Measurements from ENCODE around the gene CERCAM. TPM values are rescaled to one million over a fixed set of nuclear protein-coding genes. Genes with fewer than 3 reads are reported as not detected.

The CERCAM gene
- total and polyA plus RNA-seq, 2 experiments from 2014 or later, result 2.7 to 7.9 TPM

GRCh38 chr9:128420060-128420650, 502 bp upstream of the CERCAM start:
- Histone ChIP-seq H3F3A (replicated peaks; ENCODE audit: low read depth) (peaks cover 12% of the 10 kb centered on the region; the same call in 1 of the 2 replicates), H3K4me1 (ENCODE audit: insufficient read depth) (peaks cover 15% of the 10 kb centered on the region; the same call in 1 of the 2 replicates), H3K79me2 (replicated peaks; ENCODE audit: insufficient read depth) (no peaks in the 10 kb centered on the region), H3K27me3 (ENCODE audit: insufficient read depth) (peaks cover 62% of the 10 kb centered on the region), H3K9me2 (ENCODE audit: insufficient read depth) (no peaks in the 10 kb centered on the region), H3K4me2 (peak overlapping the region; percentile 90), H2AFZ (peak overlapping the region; percentile 98), H3K4me3 (peak overlapping the region; percentile 83), H3K27ac (ENCODE audit: low read depth) (no peak overlapping the region), H4K20me1 (replicated peaks; ENCODE audit: insufficient read depth) (no peaks in the 10 kb centered on the region), H3K36me3 (ENCODE audit: insufficient read depth) (no peaks in the 10 kb centered on the region)
- Mint-ChIP-seq H3K36me3 (ENCODE audit: low read depth) (no peaks in the 10 kb centered on the region), H3K4me1 (peaks cover 19% of the 10 kb centered on the region), H3K27ac (no peak overlapping the region), H3K27me3 (ENCODE audit: insufficient read depth, low read depth, poor library complexity) (peaks cover 40% of the 10 kb centered on the region), H3K9me3 (no peaks in the 10 kb centered on the region), H3K4me3 (peak overlapping the region; percentile 66)
- ATAC-seq (peak; percentile 66), DNase-seq (ENCODE audit: low spot score) (peak; percentile 66)
- TF ChIP-seq STAT1 (IDR thresholded peaks at IDR 0.05; ENCODE audit: unreplicated experiment) (no peak), POLR2AphosphoS5 (IDR thresholded peaks at IDR 0.05; ENCODE audit: low read depth) (no peak), REST (IDR thresholded peaks at IDR 0.05; ENCODE audit: unreplicated experiment) (no peak), CREB1 (CRISPR knock-in tag; IDR thresholded peaks at IDR 0.05; ENCODE audit: low read depth) (0 out of 2 replicates have a peak, but pooled peaks have one; percentile 3), EZH2phosphoT487 (IDR thresholded peaks at IDR 0.05; ENCODE audit: unreplicated experiment) (no peak), EZH2 (IDR thresholded peaks at IDR 0.05; ENCODE audit: low read depth, unreplicated experiment) (no peak), NANOG (IDR thresholded peaks at IDR 0.05; ENCODE audit: borderline replicate concordance) (no peak), ZNF114 (CRISPR knock-in tag; IDR thresholded peaks at IDR 0.05) (no peak), JUNB (IDR thresholded peaks at IDR 0.05; ENCODE audit: unreplicated experiment) (no peak), ZNF331 (CRISPR knock-in tag; IDR thresholded peaks at IDR 0.05; ENCODE audit: low read depth) (no peak)
- TF ChIP-seq, protein P1, sequence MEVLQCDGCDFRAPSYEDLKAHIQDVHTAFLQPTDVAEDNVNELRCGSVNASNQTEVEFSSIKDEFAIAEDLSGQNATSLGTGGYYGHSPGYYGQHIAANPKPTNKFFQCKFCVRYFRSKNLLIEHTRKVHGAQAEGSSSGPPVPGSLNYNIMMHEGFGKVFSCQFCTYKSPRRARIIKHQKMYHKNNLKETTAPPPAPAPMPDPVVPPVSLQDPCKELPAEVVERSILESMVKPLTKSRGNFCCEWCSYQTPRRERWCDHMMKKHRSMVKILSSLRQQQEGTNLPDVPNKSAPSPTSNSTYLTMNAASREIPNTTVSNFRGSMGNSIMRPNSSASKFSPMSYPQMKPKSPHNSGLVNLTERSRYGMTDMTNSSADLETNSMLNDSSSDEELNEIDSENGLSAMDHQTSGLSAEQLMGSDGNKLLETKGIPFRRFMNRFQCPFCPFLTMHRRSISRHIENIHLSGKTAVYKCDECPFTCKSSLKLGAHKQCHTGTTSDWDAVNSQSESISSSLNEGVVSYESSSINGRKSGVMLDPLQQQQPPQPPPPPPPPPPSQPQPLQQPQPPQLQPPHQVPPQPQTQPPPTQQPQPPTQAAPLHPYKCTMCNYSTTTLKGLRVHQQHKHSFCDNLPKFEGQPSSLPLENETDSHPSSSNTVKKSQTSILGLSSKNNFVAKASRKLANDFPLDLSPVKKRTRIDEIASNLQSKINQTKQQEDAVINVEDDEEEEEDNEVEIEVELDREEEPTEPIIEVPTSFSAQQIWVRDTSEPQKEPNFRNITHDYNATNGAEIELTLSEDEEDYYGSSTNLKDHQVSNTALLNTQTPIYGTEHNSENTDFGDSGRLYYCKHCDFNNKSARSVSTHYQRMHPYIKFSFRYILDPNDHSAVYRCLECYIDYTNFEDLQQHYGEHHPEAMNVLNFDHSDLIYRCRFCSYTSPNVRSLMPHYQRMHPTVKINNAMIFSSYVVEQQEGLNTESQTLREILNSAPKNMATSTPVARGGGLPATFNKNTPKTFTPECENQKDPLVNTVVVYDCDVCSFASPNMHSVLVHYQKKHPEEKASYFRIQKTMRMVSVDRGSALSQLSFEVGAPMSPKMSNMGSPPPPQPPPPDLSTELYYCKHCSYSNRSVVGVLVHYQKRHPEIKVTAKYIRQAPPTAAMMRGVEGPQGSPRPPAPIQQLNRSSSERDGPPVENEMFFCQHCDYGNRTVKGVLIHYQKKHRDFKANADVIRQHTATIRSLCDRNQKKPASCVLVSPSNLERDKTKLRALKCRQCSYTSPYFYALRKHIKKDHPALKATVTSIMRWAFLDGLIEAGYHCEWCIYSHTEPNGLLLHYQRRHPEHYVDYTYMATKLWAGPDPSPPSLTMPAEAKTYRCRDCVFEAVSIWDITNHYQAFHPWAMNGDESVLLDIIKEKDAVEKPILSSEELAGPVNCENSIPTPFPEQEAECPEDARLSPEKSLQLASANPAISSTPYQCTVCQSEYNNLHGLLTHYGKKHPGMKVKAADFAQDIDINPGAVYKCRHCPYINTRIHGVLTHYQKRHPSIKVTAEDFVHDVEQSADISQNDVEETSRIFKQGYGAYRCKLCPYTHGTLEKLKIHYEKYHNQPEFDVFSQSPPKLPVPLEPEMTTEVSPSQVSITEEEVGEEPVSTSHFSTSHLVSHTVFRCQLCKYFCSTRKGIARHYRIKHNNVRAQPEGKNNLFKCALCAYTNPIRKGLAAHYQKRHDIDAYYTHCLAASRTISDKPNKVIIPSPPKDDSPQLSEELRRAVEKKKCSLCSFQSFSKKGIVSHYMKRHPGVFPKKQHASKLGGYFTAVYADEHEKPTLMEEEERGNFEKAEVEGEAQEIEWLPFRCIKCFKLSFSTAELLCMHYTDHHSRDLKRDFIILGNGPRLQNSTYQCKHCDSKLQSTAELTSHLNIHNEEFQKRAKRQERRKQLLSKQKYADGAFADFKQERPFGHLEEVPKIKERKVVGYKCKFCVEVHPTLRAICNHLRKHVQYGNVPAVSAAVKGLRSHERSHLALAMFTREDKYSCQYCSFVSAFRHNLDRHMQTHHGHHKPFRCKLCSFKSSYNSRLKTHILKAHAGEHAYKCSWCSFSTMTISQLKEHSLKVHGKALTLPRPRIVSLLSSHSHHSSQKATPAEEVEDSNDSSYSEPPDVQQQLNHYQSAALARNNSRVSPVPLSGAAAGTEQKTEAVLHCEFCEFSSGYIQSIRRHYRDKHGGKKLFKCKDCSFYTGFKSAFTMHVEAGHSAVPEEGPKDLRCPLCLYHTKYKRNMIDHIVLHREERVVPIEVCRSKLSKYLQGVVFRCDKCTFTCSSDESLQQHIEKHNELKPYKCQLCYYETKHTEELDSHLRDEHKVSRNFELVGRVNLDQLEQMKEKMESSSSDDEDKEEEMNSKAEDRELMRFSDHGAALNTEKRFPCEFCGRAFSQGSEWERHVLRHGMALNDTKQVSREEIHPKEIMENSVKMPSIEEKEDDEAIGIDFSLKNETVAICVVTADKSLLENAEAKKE (CRISPR knock-in tag; IDR thresholded peaks at IDR 0.05), result no peak
- TF ChIP-seq, protein P2, sequence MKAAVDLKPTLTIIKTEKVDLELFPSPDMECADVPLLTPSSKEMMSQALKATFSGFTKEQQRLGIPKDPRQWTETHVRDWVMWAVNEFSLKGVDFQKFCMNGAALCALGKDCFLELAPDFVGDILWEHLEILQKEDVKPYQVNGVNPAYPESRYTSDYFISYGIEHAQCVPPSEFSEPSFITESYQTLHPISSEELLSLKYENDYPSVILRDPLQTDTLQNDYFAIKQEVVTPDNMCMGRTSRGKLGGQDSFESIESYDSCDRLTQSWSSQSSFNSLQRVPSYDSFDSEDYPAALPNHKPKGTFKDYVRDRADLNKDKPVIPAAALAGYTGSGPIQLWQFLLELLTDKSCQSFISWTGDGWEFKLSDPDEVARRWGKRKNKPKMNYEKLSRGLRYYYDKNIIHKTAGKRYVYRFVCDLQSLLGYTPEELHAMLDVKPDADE (IDR thresholded peaks at IDR 0.05), result no peak
- TF ChIP-seq, protein P3, sequence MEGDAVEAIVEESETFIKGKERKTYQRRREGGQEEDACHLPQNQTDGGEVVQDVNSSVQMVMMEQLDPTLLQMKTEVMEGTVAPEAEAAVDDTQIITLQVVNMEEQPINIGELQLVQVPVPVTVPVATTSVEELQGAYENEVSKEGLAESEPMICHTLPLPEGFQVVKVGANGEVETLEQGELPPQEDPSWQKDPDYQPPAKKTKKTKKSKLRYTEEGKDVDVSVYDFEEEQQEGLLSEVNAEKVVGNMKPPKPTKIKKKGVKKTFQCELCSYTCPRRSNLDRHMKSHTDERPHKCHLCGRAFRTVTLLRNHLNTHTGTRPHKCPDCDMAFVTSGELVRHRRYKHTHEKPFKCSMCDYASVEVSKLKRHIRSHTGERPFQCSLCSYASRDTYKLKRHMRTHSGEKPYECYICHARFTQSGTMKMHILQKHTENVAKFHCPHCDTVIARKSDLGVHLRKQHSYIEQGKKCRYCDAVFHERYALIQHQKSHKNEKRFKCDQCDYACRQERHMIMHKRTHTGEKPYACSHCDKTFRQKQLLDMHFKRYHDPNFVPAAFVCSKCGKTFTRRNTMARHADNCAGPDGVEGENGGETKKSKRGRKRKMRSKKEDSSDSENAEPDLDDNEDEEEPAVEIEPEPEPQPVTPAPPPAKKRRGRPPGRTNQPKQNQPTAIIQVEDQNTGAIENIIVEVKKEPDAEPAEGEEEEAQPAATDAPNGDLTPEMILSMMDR (conservative IDR thresholded peaks at IDR 0.05; ENCODE audit: low read depth in 2 of 2), result peak; percentile 69 to 79
